Upper lobe of left lung (tissue), 6 donors: ENCODE data around the gene INTS6. TPM values are rescaled to one million over a fixed set of nuclear protein-coding genes. Genes with fewer than 3 reads are reported as not detected.

Experiments used
- ATAC-seq, 2 donors: fragments of 200-7000 bp; cut with Tn5 transposase; one replicate each; pipeline ENCODE4 v1.9.1; 2022; ENCODE audit warnings: mild to moderate bottlenecking in 2 of 2, moderate library complexity in 2 of 2; ENCODE audit not compliant: low FRiP score in 2 of 2
- DNase-seq, 2 donors: peaks; one replicate each; pipeline ENCODE4 v3.0.0-alpha.2; 2019 to 2020
- H3K27ac ChIP-seq, 4 donors: fragments of 200-600 bp; sonication (generic); one replicate each; pipeline ENCODE4 v1.5.1; 2016 to 2019
- H3K27me3 ChIP-seq, 4 donors: fragments of 200-600 bp; sonication (generic); one replicate each; pipeline ENCODE4 v1.5.1; 2017 to 2019
- H3K36me3 ChIP-seq, 4 donors: fragments of 200-600 bp; sonication (generic); one replicate each; pipeline ENCODE4 v1.5.1; 2016 to 2019
- H3K4me1 ChIP-seq, 4 donors: fragments of 200-600 bp; sonication (generic); one replicate each; pipeline ENCODE4 v1.5.1; 2018 to 2019
- H3K4me3 ChIP-seq, 4 donors: fragments of 200-600 bp; sonication (generic); one replicate each; pipeline ENCODE4 v1.5.1; 2017 to 2019; ENCODE audit warnings: mild to moderate bottlenecking in 2 of 4, moderate library complexity in 1 of 4
- H3K9me3 ChIP-seq, 4 donors: fragments of 200-600 bp; sonication (generic); one replicate each; pipeline ENCODE4 v1.5.1; 2018 to 2019
- CTCF ChIP-seq, 6 experiments: fragments of 450-650 bp in 4 of 6; fragments of 200-600 bp in 2 of 6; sonication (generic) in 2 of 6; IDR thresholded peaks; one replicate each; pipeline ENCODE4 v1.5.1; 2016 to 2019; ENCODE audit warnings: antibody characterized with exemption in 6 of 6
- EP300 ChIP-seq, 4 donors: sonication (generic); formaldehyde crosslinking; IDR thresholded peaks; one replicate each; pipeline ENCODE4 v1.5.1; 2017; ENCODE audit warnings: antibody characterized with exemption in 4 of 4, control low read depth in 2 of 4
- POLR2A ChIP-seq, 4 donors: fragments of 450-650 bp; IDR thresholded peaks; one replicate each; pipeline ENCODE4 v1.5.1; 2016 to 2017; ENCODE audit warnings: antibody characterized with exemption in 4 of 4, mild to moderate bottlenecking in 2 of 4
- POLR2AphosphoS5 ChIP-seq, 2 donors: sonication (generic); formaldehyde crosslinking; IDR thresholded peaks; one replicate each; pipeline ENCODE4 v1.5.1; 2017; ENCODE audit warnings: antibody characterized with exemption in 2 of 2
- WGBS, 2 donors: methylation state at CpG; one replicate each; pipeline ENCODE4 v1.1.5; 2017 to 2018; 5-methylcytosine and 5-hydroxymethylcytosine counted together
- total RNA-seq, 6 donors: library from RNA; depleted of rRNA in 4 of 6; stranded (reverse); fragments of >200 nt in 4 of 6; gene quantifications; one replicate each; pipeline versions ENCODE4 v1.1.0 to v1.2.1, GENCODE V29; 2016 to 2021
- donor health status: DM: no; HTN: no; CAD: no; lungs with moderate emphysema.
- donor health status: DM: no; HTN: yes; CAD: no; lungs with severe emphysema.

Gene INTS6
- total RNA-seq, 6 donors from 2014 or later = 20.5 to 43.2 (median 24.8) TPM

DNA sequence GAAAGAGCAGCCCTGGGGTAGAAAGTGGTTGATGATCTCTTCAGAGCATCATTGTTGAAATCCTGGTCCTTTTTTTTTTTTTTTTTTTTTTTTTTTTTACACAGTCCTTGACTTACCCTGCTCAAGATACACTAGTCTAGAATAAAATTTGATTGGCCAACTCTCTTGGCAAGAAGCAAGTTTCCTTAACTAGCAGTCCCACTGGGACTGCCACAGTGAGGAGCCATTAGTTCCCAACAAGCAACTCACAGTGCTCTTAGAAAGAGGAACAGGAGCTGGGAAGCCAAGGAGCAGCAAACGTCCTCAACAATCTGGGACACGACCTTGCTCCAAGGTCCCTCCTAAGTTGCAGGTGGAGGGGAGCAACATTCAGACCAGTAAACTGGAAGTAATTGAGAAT, 47.9 kb upstream of the INTS6 start:
- TF ChIP-seq EP300 (IDR thresholded peaks at IDR 0.05) (no peak), POLR2A (IDR thresholded peaks at IDR 0.05) (no peak), CTCF (IDR thresholded peaks at IDR 0.05) (no peak), POLR2AphosphoS5 (IDR thresholded peaks at IDR 0.05) (no peak)
- no peak for DNase-seq
- H3K4me3 ChIP-seq = no peak overlapping the region
- no peaks in the 10 kb centered on the region for H3K27me3 ChIP-seq
- WGBS, 2 donors = 42 to 47% methylated on average over 2 of the region's 2 CpGs
- H3K9me3 ChIP-seq = no peaks in the 10 kb centered on the region
- H3K27ac ChIP-seq = no peak overlapping the region
- no peaks in the 10 kb centered on the region for H3K36me3 ChIP-seq
- no peaks in the 10 kb centered on the region for H3K4me1 ChIP-seq
- ATAC-seq = no peak

DNA sequence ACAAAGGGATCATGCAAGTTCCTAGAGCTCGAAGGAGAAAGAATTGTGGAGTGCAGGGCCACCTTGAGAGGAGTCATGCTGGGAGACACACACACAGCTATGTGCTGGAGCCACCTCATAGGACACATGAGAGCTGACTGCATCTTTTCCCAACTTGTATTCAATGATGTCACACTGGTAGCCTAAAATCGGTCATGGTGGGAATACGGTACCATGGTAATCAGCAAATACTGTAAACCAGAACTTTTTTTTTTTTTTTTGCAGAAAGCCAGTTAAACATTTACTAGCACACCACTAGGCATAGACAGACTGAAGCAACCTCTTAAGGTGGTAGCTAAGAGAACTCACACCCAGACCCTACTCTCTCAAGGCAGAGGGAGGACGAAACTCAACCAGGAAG, 47.0 kb upstream of the INTS6 start:
- DNase-seq = no peak
- TF ChIP-seq CTCF (IDR thresholded peaks at IDR 0.05) = no peak
- TF ChIP-seq EP300 (IDR thresholded peaks at IDR 0.05) = no peak
- TF ChIP-seq POLR2AphosphoS5 (IDR thresholded peaks at IDR 0.05) = no peak
- no peak for TF ChIP-seq POLR2A (IDR thresholded peaks at IDR 0.05)
- H3K4me3 ChIP-seq = no peak overlapping the region
- no peaks in the 10 kb centered on the region for H3K4me1 ChIP-seq
- H3K27ac ChIP-seq = no peak overlapping the region
- no peaks in the 10 kb centered on the region for H3K9me3 ChIP-seq
- H3K27me3 ChIP-seq = no peaks in the 10 kb centered on the region
- 90 to 93% methylated on average over 4 of the region's 4 CpGs for WGBS, 2 donors
- H3K36me3 ChIP-seq = no peaks in the 10 kb centered on the region
- ATAC-seq = no peak

DNA sequence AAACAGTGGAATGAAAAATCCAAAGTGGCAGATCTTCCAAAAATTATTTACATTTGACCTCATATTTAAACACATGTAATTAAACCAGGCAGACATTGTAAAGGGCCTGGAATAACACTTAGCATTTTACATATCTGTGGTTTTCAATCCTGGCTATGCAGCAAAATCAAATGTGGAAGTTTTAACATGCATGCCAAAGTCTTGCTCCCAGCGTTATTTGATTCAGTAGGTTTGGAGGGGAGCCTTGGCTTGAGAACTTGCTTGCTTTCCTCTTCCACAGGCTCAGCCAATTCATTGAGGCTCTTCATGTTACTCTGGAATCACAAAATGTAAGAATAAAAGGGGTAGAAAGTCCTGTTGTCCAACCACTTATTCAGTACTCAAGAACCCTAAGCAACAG, 42.5 kb upstream of the INTS6 start:
- H3K4me1 ChIP-seq = no peaks in the 10 kb centered on the region
- no peaks in the 10 kb centered on the region for H3K27me3 ChIP-seq
- H3K9me3 ChIP-seq = no peaks in the 10 kb centered on the region
- 58 to 60% methylated on average over 1 of the region's 1 CpG for WGBS, 2 donors
- TF ChIP-seq EP300 (IDR thresholded peaks at IDR 0.05) (no peak), CTCF (IDR thresholded peaks at IDR 0.05) (no peak), POLR2AphosphoS5 (IDR thresholded peaks at IDR 0.05) (no peak), POLR2A (IDR thresholded peaks at IDR 0.05) (no peak)
- no peak overlapping the region for H3K4me3 ChIP-seq
- no peak overlapping the region for H3K27ac ChIP-seq
- no peaks in the 10 kb centered on the region for H3K36me3 ChIP-seq
- ATAC-seq (no peak), DNase-seq (no peak)

GRCh38 chr13:51494156-51494555, 41.3 kb upstream of the INTS6 start:
- DNase-seq = no peak
- no peak overlapping the region for H3K27ac ChIP-seq
- no peak for ATAC-seq
- H3K9me3 ChIP-seq = no peaks in the 10 kb centered on the region
- no peaks in the 10 kb centered on the region for H3K36me3 ChIP-seq
- no peaks in the 10 kb centered on the region for H3K4me1 ChIP-seq
- TF ChIP-seq EP300 (IDR thresholded peaks at IDR 0.05) = no peak
- no peak for TF ChIP-seq POLR2A (IDR thresholded peaks at IDR 0.05)
- no peak for TF ChIP-seq POLR2AphosphoS5 (IDR thresholded peaks at IDR 0.05)
- no peaks in the 10 kb centered on the region for H3K27me3 ChIP-seq
- H3K4me3 ChIP-seq = no peak overlapping the region

DNA sequence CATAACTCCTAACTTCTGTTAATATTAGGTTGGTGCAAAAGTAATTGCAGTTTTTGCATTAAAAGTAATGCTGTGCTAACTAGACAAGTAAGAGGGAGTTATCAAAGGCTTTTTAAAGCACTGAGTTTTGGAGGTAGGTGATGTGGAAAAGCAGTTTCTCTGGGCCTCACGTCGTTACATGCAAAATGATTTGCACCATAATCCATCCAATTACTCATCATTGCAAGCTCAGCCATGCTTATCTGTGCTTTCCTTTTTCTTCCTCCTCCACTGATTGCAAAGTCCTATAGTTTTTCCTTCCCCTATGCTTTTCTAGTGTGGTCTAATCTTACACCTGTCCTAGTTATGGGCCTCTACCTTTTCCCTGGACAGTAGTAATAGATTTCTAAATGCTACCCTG, 35.4 kb upstream of the INTS6 start:
- ATAC-seq = no peak
- H3K4me3 ChIP-seq = no peak overlapping the region
- TF ChIP-seq POLR2A (IDR thresholded peaks at IDR 0.05) = no peak
- TF ChIP-seq POLR2AphosphoS5 (IDR thresholded peaks at IDR 0.05) = no peak
- TF ChIP-seq EP300 (IDR thresholded peaks at IDR 0.05) = no peak
- no peak for DNase-seq
- no peaks in the 10 kb centered on the region for H3K27me3 ChIP-seq
- no peaks in the 10 kb centered on the region for H3K9me3 ChIP-seq
- no peaks in the 10 kb centered on the region for H3K36me3 ChIP-seq
- H3K27ac ChIP-seq = no peak overlapping the region
- 91 to 93% methylated on average over 2 of the region's 2 CpGs for WGBS, 2 donors
- H3K4me1 ChIP-seq = no peaks in the 10 kb centered on the region

DNA sequence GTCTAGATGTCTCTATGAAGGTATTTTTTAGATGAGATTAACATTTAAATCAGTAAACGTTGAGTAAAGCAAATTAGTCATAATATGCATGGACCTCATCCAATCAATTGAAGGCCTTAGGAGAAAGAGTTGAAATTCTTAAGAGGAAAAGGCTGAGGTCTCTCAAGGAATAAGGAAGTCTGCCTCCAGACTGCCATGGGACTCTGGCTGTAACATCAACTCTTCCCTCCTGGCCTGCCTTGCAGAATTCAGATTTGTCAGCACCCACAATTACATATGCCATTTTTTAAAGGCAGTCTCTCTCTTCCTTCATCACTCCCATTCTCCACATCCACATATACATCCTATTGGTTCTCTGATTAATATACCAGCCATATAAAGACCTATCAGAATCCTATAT, 28.8 kb upstream of the INTS6 start:
- H3K4me3 ChIP-seq = no peak overlapping the region
- H3K9me3 ChIP-seq = no peaks in the 10 kb centered on the region
- ATAC-seq (no peak), DNase-seq (no peak)
- WGBS, 2 donors = 77 to 80% methylated on average over 1 of the region's 1 CpG
- no peaks in the 10 kb centered on the region for H3K4me1 ChIP-seq
- no peak overlapping the region for H3K27ac ChIP-seq
- H3K36me3 ChIP-seq = no peaks in the 10 kb centered on the region
- TF ChIP-seq EP300 (IDR thresholded peaks at IDR 0.05) (no peak), POLR2AphosphoS5 (IDR thresholded peaks at IDR 0.05) (no peak), POLR2A (IDR thresholded peaks at IDR 0.05) (no peak), CTCF (IDR thresholded peaks at IDR 0.05) (no peak)
- H3K27me3 ChIP-seq = no peaks in the 10 kb centered on the region
